Measurements from ENCODE around the gene PLEKHA4.
"Not testable (repeated sequence)": the region's sequence is repeated elsewhere in the genome, so short reads cannot be mapped to it uniquely, and the experiment has no call there.

The PLEKHA4 gene, protein sequence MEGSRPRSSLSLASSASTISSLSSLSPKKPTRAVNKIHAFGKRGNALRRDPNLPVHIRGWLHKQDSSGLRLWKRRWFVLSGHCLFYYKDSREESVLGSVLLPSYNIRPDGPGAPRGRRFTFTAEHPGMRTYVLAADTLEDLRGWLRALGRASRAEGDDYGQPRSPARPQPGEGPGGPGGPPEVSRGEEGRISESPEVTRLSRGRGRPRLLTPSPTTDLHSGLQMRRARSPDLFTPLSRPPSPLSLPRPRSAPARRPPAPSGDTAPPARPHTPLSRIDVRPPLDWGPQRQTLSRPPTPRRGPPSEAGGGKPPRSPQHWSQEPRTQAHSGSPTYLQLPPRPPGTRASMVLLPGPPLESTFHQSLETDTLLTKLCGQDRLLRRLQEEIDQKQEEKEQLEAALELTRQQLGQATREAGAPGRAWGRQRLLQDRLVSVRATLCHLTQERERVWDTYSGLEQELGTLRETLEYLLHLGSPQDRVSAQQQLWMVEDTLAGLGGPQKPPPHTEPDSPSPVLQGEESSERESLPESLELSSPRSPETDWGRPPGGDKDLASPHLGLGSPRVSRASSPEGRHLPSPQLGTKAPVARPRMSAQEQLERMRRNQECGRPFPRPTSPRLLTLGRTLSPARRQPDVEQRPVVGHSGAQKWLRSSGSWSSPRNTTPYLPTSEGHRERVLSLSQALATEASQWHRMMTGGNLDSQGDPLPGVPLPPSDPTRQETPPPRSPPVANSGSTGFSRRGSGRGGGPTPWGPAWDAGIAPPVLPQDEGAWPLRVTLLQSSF

DNA sequence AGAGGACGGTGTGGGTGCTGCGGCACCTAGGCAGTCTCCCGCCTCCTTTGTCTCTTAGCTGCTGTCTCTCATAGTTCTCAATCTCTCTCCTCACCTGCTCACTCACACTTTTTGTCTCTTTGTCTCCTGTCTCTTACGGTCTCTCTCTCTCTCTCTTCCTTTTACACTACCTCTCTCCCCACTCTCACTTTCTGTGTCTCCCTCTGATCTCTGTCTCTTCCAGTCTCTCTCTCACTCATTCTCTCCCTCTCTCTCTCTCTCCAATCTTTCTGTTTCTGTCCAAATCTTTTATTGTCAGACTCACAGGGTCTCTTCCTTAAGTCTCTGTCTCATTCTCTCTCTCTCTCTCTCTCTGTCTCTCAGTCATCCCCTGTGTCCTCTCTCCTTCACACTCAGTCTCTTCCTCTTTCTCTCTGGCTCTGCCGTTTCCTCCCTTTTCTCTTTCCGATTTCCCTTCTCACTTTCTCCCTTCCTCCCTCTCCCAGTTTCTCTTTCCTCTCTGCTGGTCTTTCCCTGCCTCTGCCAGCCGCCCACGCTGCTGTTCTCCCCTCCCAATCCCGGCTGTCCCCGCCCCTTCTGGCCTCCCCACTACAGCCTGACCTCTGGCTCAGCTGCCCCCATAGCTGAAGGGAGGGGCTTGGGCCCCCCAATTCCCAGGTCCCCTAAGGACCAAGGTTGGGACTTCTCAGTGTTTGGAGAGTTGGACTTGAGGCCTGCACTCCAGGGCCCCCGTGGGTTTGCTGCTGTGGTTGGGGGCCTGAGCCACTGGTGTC is at the start of gene PLEKHA4:
Gene PLEKHA4, minus strand, starts transcription at position 504 of the 773 bp plus-strand sequence. CDS start 997 bp downstream, outside the sequence.
- DNase-seq (ENCODE audit: low spot score), result no peak

DNA sequence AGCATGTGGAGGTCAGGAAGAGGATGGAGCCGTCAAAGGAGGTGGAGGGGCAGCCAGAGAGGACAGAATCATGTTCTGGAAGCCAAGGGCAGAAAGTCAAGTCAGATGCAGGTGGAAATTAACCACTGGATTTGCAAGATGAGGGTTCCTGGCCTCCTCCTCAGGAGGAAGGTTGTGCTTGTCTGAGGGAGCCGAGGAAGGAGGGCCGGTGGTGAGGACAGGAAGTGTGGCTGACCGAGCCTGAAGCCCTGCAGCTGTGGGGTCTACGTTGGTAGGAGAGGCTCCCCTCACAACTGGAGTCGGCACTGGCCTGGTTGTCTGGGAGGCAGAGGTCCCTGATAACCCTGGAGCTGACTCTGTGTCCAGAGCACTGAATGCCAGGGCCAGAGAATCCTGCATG is 49.7 kb upstream of the PLEKHA4 start:
- DNase-seq (ENCODE audit: low spot score), result no peak

DNA sequence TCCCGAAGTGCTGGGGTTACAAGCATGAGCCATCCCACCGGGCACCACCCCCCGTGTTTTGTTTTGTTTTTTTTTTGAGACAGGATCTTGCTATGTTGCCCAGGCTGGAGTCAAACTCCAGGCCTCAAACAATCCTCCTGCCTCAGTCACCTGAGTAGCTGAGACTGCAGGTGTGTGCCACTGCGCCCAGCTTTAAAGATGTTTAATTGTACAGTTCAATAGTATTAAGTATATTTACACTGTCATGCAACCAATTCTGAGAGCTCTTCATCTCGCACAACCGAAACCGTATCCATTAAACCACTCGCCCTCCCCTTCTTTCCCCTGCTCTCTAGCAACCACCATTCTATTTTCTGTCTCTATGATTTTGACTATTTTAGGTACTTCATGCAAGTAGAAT is 47.3 kb upstream of the PLEKHA4 start:
- no peak for DNase-seq (ENCODE audit: low spot score)

DNA sequence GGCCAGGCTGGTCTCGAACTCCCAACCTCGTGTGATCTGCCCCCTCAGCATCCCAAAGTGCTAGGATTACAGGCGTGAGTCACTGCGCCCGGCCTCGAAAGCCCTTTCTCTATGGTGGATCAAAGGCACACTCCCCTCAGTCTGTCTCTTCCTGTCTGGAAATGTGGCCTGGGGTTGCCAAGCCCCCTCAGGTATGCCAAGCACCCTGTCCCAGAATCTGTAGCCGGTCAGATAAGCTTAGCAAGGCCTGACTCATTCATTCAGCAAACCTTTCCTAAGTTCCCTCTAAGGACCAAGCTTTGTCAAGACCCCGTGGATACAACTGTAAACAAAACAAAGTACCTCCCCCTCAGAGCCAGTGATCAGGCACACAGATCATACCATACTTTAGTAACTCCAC is 45.8 kb upstream of the PLEKHA4 start:
- DNase-seq (ENCODE audit: low spot score), result no peak

DNA sequence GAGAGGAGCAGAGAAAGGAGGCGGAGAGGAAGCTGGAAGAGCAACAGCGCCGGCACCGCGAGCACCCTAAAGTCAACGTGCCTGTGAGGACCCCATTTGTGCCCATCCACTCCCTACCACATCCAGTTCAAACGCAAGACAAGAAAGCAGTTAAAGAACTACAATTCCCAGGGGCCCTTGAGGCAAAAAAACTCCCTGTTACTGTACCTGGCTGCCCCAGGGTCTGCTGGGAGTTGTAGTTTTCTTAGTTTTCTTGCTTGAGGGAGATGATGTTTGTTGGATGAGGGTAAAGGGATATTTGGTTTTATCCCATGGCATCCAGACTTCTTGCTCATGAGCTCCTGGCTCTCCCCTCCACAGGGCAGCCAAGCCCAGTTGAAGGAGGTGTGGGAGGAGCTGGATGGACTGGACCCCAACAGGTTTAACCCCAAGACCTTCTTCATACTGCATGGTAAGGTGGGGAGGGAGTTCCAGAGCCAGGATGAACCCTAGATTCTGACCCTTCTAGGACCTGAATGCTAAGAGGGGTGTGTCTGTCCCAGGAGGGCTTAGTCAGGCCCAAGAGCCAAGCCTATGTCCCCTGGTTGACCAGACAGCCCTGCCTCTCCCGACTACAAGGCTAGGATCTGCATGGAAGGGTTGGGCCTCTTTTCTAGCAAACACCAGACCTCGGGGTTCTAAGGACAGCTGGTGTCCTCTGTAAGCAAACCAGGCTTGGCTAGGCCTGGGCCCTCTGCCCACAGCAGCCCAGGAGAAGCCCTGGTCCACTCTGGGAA is 44.9 kb upstream of the PLEKHA4 start:
- no peak for DNase-seq (ENCODE audit: low spot score)

DNA sequence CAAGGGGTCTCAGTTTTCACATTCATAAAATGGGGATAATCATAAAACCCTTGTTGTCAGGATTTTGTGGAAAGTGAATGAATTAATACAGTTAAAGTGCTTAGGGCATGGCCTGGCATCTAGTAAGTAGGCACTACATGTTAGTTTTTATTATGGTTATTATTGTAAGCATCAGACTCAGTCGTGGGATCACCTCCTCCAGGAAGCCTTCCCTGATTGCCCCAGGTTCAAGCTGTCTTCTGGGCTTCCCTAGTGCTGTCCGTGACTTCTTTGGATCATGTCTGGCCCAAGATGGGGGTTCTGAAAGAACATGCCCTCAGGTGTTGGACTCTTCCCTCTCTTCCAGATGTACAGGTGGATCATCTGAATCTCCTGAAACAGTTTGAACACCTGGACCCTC is 42.4 kb upstream of the PLEKHA4 start:
- no peak for DNase-seq (ENCODE audit: low spot score)

DNA sequence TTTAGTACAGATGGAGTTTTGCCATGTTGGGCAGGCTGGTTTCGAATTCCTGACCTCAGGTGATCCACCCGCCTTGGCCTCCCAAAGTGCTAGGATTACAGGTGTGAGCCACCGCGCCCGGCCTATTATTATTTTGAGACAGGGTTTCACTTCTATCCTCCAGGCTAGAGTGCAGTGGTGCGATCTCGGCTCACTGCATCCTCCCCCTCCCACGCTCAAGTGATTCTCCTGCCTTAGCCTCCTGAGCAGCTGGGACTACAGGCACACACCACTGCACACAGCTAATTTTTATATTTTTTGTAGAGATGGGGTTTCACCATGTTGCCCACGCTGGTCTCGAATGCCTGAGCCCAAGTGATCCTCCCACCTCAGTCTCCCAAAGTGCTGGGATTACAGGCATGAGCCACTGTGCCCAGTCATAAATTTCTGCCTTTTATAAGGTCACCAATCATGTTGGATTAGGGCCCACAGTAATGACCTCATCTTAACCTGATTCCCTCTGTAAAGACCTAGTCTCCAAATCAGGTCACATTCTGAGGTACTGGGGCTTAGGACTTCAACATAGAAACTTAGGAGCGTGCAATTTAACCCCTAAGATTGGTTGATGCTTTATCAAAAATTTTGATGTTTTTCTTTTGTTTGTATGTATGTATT is 41.1 kb upstream of the PLEKHA4 start:
- not testable (repeated sequence) for DNase-seq (ENCODE audit: low spot score)

DNA sequence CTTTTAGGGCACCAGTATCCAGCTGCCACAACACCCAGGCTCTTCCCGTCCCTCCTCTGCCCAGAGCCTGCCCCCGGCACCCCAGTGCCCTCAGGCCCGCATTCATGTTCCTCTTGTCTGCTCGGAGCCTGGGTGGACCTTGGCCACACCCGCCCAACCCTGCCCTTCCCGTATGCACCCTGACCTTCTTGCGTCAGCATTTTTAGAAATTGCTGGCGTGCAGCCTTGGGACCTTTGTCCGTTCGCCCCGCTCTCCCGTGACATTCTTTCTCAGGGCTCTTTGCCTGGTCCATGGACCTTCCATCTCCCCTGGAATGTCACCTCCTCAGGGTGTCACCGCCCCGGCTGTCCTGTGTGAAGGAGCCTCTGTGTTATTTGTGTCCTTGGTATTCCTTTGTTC is 39.3 kb upstream of the PLEKHA4 start:
- no peak for DNase-seq (ENCODE audit: low spot score)

DNA sequence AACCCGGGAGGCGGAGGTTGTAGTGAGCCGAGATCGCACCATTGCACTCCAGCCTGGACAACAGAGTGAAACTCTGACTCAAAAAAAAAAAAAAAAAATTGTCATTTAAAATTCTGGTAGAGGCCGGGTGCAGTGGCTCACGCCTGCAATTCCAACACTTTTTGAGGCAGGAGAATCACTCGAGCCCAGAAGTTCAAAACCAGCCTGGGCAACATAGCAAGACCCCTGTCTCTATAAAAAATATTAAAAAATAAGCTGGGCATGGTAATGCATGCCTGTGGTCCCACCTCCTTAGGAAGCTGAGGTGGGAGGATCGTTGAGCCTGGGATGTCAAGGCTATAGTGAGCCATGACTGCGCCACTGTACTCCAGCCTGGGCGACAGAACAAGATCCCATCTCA is 37.9 kb upstream of the PLEKHA4 start:
- DNase-seq (ENCODE audit: low spot score), result no peak

DNA sequence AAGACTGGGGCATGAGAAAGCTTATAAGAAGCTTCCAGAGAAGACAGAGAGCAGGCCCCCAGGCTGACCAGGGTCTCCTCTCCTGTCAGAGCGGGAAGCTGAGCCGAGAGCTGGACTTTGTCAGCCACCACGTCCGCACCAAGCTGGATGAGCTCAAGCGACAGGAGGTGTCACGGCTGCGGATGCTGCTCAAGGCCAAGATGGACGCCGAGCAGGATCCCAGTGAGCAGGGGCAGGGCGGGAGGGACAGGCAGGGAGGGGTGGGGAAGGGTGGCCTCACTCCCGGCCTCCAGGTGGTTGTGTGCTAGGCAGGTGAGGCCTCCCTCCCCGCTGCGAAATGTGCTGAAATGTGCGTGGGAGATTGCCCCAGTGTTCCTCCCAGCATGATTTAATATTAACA is 37.2 kb upstream of the PLEKHA4 start:
- DNase-seq (ENCODE audit: low spot score), result no peak

DNA sequence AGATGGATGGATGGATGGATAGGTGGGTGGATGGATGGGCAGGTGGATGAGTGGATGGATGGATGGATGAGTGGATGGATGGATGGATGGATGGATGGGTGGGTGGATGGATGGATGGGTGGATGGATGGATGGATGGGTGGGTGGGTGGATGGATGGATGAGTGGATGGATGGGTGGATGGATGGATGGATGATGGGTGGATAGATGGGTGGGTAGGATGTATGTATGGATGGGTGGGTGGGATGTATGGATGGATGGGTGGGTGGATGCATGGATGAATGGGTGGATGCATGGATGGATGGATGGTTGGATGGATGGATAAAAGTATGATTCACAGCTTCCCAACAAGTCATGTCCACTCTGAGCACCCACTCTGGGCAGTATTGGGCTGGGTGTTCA is 35.4 kb upstream of the PLEKHA4 start:
- DNase-seq (ENCODE audit: low spot score), result not testable (repeated sequence)

DNA sequence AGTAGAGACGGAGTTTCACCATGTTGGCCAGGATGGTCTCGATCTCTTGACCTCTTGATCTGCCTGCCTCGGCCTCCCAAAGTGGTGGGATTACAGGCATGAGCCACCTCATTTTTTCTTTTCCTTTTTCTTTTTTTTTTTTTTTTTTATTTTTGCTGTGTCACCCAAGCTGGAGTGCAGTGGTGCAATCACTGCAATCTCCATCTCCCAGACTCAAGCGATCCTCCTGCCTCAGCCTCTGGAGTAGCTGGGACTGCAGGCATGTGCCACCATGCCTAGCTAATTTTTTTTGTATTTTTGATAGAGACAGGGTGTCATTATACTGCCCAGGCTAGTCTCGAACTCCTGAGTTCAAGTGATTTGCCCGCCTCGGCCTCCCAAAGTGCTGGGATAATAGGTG is 33.9 kb upstream of the PLEKHA4 start:
- not testable (repeated sequence) for DNase-seq (ENCODE audit: low spot score)

DNA sequence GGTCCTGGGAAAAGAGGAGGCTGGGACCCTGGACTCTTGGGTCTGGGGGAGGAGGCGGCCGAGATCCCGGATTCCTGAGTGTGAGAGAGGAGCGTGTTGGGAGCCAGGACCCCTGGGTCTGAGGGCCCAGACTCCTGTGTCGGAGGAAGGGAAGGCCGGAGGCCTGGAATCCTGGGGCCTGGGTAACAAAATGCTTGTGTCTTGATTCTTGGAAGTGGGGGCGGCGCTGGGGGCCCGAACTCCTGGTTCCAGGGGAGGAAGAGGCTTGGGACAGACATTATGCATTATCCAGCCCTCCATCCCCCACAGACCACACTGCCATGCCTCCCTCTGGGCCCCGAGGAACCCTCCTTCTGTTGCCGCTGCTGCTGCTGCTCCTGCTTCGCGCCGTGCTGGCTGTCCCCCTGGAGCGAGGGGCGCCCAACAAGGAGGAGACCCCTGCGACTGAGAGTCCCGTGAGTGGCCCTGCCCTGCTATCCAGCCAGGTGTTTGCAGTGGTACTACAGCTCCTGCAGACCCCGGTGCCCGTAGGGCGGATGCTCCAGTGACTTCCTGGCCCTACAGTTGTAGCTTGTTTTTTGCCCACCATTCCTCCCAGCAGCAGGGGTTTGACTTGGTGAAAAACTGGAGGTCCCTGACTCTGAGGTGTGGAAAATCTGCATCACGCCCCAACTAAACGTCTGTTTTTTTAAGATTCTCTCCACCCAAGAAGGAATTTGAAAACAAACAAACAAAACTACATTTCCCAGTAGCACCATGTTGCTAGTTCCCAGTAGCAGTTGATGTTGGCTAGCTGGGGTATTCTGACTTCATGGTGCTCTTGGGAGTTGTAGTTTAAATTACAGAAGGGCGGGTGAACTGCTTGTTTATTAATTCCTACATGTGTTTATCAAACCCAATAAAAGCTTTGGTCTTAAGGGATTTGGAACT is 32.3 kb upstream of the PLEKHA4 start:
- peak; percentile 61 for DNase-seq (ENCODE audit: low spot score)

DNA sequence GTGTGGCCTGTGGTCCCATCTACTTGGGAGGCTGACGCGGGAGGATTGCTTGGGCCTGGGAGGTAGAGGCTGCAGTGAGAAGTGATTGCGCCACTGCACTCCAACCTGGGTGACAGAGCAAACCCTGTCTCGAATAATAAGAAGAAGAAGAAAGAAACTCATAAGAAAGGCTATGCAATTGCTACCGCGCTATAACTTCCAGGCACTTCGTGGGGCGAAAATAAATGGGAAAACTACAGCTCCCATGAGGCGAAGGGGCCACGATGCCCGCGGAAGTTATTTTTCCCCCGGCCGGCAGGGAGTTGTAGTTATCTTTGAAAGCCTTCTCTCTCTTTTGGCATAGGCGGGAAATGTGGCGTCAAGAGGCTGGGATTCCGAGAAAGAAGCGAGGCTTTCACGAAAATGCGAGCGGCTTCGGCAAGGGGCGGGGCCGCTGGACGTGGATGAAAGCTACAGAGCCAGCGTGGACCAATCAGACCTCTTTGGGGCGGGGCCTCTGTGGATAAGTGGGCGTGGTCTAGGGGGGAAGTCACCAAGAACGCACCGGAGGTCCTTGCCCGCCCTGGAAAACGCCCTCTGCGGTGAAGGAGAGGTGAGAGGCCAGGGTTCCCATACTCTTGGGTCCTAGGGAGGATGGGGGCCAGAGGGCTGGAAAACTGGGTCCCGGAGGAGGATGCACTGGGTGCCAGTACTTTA is 31.5 kb upstream of the PLEKHA4 start, which contains the start of gene NUCB1:
Gene NUCB1, plus strand, starts transcription at position 532 of the 696 bp plus-strand sequence. CDS start 485 bp downstream, outside the sequence.
- peak; percentile 100 for DNase-seq (ENCODE audit: low spot score)

DNA sequence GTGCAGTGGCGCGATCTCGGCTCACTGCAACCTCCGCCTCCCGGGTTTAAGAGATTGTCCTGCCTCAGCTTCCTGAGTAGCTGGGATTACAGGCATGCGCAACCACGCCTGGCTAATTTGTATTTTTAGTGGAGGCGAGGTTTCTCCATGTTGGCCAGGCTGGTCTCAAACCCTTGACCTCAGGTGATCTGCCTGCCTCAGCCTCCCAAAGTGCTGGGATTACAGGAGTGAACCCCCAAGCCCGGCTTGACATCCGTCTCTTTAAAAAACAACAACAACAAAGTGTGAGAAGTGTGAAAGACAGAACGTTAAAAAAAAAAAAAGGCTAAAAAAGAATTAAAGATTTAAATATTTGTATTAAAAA is 31.0 kb upstream of the PLEKHA4 start:
- DNase-seq (ENCODE audit: low spot score), result not testable (repeated sequence)

DNA sequence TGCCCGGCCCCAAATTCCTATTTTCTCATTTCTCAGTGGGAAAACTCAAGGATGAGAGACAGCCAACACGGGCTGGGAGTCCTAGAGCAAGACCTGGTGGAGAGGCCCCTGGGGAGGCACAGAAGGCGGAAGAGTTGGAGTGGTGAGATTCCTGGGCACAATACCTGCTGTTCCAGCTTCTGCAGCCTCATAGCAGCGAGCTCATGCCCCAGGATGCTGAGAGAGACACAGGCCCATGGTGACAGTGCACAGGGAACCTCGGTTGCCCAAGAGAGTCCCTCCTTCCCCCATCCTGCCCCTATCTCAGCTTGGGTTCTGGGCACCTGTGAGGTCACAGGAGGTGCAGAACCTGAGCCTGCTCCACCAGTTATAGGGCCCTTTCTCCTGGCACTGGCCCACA is 28.8 kb upstream of the PLEKHA4 start:
- no peak for DNase-seq (ENCODE audit: low spot score)

DNA sequence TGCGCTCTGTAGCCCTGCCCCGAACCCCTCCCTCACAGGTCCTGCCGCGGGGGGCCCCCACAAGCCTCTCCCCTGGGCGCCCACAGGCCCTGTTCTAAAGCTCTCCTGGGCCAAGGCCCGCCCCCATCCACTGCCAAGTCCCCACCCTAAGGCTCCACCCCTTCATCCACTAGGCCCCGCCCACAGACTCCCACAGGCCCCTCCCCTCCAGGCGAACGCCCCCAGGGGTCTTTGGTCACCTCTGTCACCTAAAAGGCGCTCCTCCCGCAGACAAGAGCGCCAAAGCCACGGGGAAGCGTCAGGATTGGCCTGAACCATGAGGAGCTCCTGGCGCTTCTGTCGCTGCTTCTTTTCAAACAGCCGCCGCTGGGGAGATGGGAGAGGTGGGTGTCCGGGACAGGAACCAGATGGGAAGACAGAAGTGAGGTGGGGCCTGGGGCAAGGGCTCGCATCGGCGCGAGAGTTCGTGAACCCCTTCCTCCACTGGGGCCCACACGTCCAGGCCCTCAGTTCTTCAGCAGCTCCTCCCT is 27.8 kb upstream of the PLEKHA4 start:
- DNase-seq (ENCODE audit: low spot score), result peak; percentile 63

DNA sequence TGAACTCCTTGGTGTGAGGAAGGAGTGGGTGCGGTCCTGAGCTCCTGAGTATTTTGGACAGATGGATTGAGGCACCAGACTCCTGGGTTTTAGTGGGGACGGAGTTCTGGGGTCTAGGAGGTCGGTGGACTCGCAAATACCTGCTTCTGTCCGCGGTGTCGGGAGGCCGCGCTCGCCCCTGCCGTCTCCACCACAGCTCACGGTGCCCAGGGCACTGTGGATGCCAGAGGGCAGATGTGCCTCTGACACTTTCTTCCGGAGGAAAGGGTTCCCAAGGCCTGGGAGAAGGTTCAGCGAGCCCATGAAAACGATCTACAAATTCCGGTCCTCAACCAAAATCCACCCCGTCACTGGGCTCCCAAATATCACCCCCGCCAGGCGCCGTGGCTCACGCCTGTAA is 26.8 kb upstream of the PLEKHA4 start:
- DNase-seq (ENCODE audit: low spot score), result no peak

DNA sequence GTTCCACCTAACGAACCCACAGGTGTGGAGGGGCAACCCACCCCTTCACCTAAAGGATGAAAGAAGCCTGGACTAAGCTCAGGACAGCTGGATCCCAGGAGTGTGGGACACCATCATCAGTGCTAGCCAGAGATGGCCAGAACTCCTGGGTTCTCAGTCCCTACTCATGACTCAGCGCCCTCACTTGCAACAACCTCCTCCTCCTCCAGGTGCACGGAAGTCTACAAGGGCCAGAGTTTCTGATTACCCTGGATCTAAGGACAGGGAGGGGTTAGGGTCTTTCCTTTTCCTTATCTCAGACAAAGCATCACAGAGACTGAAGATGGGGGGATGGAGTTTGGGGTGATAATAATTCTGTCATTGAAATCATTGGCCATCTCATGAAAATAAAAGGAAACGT is 22.1 kb upstream of the PLEKHA4 start:
- no peak for DNase-seq (ENCODE audit: low spot score)
